Left ventricle myocardium inferior (tissue), 1 donor: ENCODE data around the gene SYNPO2L. TPM values are rescaled to one million over a fixed set of nuclear protein-coding genes. Genes with fewer than 3 reads are reported as not detected.
"Not testable (repeated sequence)": the region's sequence is repeated elsewhere in the genome, so short reads cannot be mapped to it uniquely, and the experiment has no call there.

Experiments used
- DNase-seq: peaks from one replicate; pipeline ENCODE4 v3.0.0-alpha.2; 2020
- H3K27ac ChIP-seq: fragments of 200-600 bp; replicated peaks from 2 replicates; pipeline ENCODE4 v1.8.0; 2021
- H3K27me3 ChIP-seq: fragments of 200-600 bp; 2 replicates; pipeline ENCODE4 v1.8.0; 2021; ENCODE audit warnings: low read depth
- H3K36me3 ChIP-seq: fragments of 200-600 bp; 2 replicates; pipeline ENCODE4 v1.8.0; 2021
- H3K4me1 ChIP-seq: fragments of 200-600 bp; 2 replicates; pipeline ENCODE4 v1.8.0; 2021
- H3K4me3 ChIP-seq: fragments of 200-600 bp; 2 replicates; pipeline ENCODE4 v1.8.0; 2021; ENCODE audit warnings: mild to moderate bottlenecking, moderate library complexity
- H3K9me3 ChIP-seq: fragments of 200-600 bp; replicated peaks from 2 replicates; pipeline ENCODE4 v1.8.0; 2021
- intact Hi-C: fragments of 100-400 bp; cut with micrococcal nuclease; formaldehyde crosslinking; loops from one replicate; pipeline ENCODE4 v1.11.0; 2022
- total RNA-seq: library from RNA; stranded (reverse); fragmentation: NEBNext Ultra II Directional; extraction: Animal tissue kit (Norgen Biotek cat#: 25700); gene quantifications from one replicate; pipeline ENCODE4 v1.2.1, GENCODE V29; 2021
- TF ChIP-seq, protein P1 (sequence below): fragments of 200-600 bp; IDR thresholded peaks from 2 replicates; pipeline ENCODE4 v1.8.0; 2021; ENCODE audit warnings: antibody characterized with exemption, mild to moderate bottlenecking, borderline replicate concordance
- donor health status: DM: no; HTN: yes; CAD: no; lungs with severe emphysema.

Gene SYNPO2L
- total RNA-seq, 1 donor from 2014 or later, result 290 TPM

DNA sequence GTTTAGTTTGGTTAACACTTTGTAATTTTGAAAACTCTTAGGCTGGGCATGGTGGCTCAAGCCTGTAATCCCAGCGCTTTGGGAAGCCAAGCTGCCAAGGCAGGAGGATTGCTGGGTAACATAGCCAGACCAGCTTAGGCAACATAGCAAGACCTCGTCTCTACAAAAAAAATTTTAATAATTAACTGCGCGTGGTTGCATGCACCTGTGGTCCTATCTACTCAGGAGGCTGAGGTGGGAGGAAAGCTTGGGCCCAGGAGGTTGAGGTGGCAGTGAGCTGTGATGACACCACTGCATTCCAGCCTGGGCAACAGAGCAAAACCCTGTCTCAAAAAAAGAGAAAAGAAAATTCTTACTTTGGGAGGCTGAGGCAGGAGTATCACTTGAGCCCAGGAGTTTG is 32.8 kb downstream of the SYNPO2L start:
- Histone ChIP-seq H3K27ac (no peak overlapping the region), H3K4me3 (no peak overlapping the region), H3K4me1 (peaks cover 21% of the 10 kb centered on the region), H3K27me3 (no peaks in the 10 kb centered on the region), H3K36me3 (no peaks in the 10 kb centered on the region), H3K9me3 (no peaks in the 10 kb centered on the region)
- DNase-seq, result no peak
- intact Hi-C loops, result no loop called here
- TF ChIP-seq, protein P1, sequence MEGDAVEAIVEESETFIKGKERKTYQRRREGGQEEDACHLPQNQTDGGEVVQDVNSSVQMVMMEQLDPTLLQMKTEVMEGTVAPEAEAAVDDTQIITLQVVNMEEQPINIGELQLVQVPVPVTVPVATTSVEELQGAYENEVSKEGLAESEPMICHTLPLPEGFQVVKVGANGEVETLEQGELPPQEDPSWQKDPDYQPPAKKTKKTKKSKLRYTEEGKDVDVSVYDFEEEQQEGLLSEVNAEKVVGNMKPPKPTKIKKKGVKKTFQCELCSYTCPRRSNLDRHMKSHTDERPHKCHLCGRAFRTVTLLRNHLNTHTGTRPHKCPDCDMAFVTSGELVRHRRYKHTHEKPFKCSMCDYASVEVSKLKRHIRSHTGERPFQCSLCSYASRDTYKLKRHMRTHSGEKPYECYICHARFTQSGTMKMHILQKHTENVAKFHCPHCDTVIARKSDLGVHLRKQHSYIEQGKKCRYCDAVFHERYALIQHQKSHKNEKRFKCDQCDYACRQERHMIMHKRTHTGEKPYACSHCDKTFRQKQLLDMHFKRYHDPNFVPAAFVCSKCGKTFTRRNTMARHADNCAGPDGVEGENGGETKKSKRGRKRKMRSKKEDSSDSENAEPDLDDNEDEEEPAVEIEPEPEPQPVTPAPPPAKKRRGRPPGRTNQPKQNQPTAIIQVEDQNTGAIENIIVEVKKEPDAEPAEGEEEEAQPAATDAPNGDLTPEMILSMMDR, result no peak

DNA sequence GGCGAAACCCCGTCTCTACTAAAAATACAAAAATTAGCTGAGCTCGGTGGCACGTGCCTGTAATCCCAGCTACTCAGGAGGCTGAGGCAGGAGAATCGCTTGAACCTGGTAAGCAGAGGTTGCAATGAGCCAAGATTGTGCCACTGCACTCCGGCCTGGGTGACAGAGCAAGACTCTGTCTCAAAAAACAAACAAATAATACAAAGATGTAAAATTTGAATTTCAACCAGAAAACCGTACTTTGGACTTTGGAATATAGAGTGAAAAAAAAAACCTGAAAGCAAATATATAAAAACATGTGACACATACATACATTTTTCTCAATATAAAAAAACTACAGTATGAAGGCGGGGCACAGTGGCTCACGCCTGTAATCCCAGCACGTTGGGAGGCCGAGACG is 34.9 kb downstream of the SYNPO2L start:
- H3K9me3 ChIP-seq, H3K36me3 ChIP-seq, DNase-seq, H3K4me3 ChIP-seq, H3K27me3 ChIP-seq, H3K27ac ChIP-seq, intact Hi-C loops: not testable (repeated sequence)
- H3K4me1 ChIP-seq, result peaks cover 14% of the 10 kb centered on the region

DNA sequence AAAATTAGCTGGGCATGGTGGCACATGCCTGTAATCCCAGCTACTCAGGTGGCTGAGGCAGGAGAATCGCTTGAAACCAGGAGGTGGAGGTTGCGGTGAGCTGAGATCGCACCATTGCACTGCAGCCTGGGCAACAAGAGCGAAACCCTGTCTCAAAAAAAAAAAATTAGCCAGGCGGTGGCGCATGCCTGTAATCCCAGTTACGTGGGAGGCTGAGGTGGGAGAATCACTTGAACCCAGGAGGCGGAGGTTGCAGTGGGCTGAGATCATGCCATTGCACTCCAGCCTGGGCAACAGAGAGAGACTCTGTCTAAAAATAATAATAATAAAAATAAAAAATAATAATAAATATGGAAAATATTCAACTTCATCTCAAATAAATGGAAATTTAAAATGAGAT is 38.7 kb downstream of the SYNPO2L start:
- H3K4me1 ChIP-seq, DNase-seq, H3K36me3 ChIP-seq, H3K4me3 ChIP-seq, H3K27me3 ChIP-seq, H3K9me3 ChIP-seq, intact Hi-C loops, H3K27ac ChIP-seq: not testable (repeated sequence)

DNA sequence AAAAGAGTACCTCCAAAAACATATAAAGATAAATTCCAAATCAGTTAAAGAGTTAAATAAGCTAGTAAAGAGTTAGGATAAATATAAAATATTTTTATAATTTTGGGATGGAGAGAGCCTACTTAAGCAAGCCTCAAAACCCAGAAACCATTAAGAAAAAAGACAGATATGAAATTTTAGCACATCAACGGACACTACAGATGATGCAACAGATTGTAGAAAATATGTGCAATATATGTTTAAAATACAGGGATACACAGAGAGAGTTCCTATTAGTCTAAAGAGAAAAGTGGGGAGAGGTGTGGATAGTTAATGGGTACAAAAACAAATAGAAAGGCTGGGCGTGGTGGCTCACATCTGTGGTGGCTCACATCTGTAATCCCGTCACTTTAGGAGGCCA is 41.1 kb downstream of the SYNPO2L start:
- TF ChIP-seq, protein P1, result no peak
- Histone ChIP-seq H3K9me3 (no peaks in the 10 kb centered on the region), H3K27me3 (no peaks in the 10 kb centered on the region), H3K4me1 (no peaks in the 10 kb centered on the region), H3K27ac (no peak overlapping the region), H3K4me3 (no peak overlapping the region), H3K36me3 (no peaks in the 10 kb centered on the region)
- intact Hi-C loops, result no loop called here
- no peak for DNase-seq

GRCh38 chr10:73609116-73609515 is 46.7 kb downstream of the SYNPO2L start:
- Histone ChIP-seq H3K4me1 (no peaks in the 10 kb centered on the region), H3K27ac (no peak overlapping the region), H3K27me3 (no peaks in the 10 kb centered on the region), H3K4me3 (no peak overlapping the region), H3K9me3 (no peaks in the 10 kb centered on the region), H3K36me3 (no peaks in the 10 kb centered on the region)
- DNase-seq, result no peak
- TF ChIP-seq, protein P1, result no peak
- intact Hi-C loops, result no loop called here

DNA sequence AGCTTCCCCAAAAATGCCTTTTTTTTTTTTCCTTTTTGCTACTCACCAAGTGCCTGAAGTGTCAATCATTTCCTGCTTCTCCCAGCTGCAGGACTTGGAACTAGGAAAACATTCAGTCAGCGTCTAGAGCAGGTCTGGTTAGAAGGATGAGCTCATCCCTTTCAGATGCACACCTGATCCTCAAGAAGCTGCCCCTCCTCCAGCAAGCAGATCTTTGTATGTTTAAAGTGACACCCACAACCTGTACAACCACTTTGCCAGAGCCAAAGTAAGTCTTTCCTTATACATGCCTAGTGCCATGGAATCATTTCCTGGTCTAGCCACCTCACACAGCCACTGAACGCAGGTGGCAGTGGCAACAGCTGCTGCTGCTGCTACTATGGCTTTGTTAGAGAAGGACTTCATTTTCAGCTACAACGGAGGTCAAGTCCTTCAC is 54.3 kb downstream of the SYNPO2L start:
- no peaks in the 10 kb centered on the region for H3K27me3 ChIP-seq
- H3K27ac ChIP-seq, result no peak overlapping the region
- no peaks in the 10 kb centered on the region for H3K36me3 ChIP-seq
- DNase-seq, result no peak
- intact Hi-C loops, result no loop called here
- no peaks in the 10 kb centered on the region for H3K9me3 ChIP-seq
- no peak overlapping the region for H3K4me3 ChIP-seq
- no peaks in the 10 kb centered on the region for H3K4me1 ChIP-seq
- TF ChIP-seq, protein P1, result no peak

DNA sequence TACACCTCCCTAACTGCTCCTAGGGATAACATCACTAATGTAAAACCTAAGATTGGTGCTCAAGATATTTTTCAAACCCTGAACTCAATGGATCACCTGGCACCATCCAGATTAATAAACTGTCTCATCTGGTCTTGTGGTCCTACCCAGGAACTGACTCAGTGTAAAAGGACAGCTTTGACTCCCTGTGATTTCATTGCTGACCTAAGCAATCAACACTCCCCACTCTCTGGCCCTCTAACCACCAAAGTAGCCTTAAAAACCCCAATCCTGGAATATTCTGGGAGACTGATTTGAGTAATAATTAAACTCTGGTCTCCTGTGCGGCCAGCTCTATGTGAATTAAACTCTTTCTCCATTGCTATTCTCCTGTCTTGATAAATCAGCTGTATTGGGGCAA is 58.5 kb downstream of the SYNPO2L start:
- peaks cover 3% of the 10 kb centered on the region for H3K4me1 ChIP-seq
- H3K36me3 ChIP-seq, result no peaks in the 10 kb centered on the region
- H3K27ac ChIP-seq, result no peak overlapping the region
- no peaks in the 10 kb centered on the region for H3K27me3 ChIP-seq
- TF ChIP-seq, protein P1, result no peak
- H3K9me3 ChIP-seq, result no peaks in the 10 kb centered on the region
- no peak overlapping the region for H3K4me3 ChIP-seq
- no peak for DNase-seq
- intact Hi-C loops, result no loop called here
